ENCODE results near the gene ETV3L.

Gene ETV3L

GRCh38 chr1:157103268-157103667, 3.7 kb upstream of the ETV3L start:
- H3K27ac ChIP-seq (ENCODE audit: extremely low read depth, low read depth, low read length) = no peak overlapping the region
- no peaks in the 10 kb centered on the region for H3K4me1 ChIP-seq (ENCODE audit: control insufficient read depth, insufficient read depth, low read length)
- no peaks in the 10 kb centered on the region for H3K9me3 ChIP-seq (ENCODE audit: control insufficient read depth, insufficient read depth, low read depth, low read length)
- no peaks in the 10 kb centered on the region for H3K36me3 ChIP-seq (ENCODE audit: control insufficient read depth in 2 of 2, insufficient read depth in 1 of 2, low read length in 2 of 2)
- CTCF ChIA-PET = interaction anchor here (0.6 to 5.4 kb wide), 3 partner anchors 13 to 307 kb away, joined by 3 to 24 read pairs (median 13); no protein-coding TSS in a partner anchor
- TF ChIP-seq ZNF624 (tag by site-specific recombination; IDR thresholded peaks at IDR 0.05) = no peak
- TF ChIP-seq PRDM6 (tag by site-specific recombination; IDR thresholded peaks at IDR 0.05) = no peak
- no peak for TF ChIP-seq KLF1 (tag by site-specific recombination; IDR thresholded peaks at IDR 0.05)
- TF ChIP-seq PRDM10 (tag by site-specific recombination; IDR thresholded peaks at IDR 0.05) = no peak
- no peak for TF ChIP-seq ZNF335 (tag by site-specific recombination; conservative IDR thresholded peaks at IDR 0.05)
- TF ChIP-seq ZNF514 (tag by site-specific recombination; IDR thresholded peaks at IDR 0.05) = no peak
- no peak for TF ChIP-seq RBAK (tag by site-specific recombination; IDR thresholded peaks at IDR 0.05)
- no peak for TF ChIP-seq ZBTB11 (tag by site-specific recombination; conservative IDR thresholded peaks at IDR 0.05; ENCODE audit: low read depth)
- TF ChIP-seq ZNF37A (tag by site-specific recombination; IDR thresholded peaks at IDR 0.05) = no peak
- TF ChIP-seq ZBTB49 (tag by site-specific recombination; IDR thresholded peaks at IDR 0.05; ENCODE audit: low read depth) = no peak
- TF ChIP-seq KLF16 (tag by site-specific recombination; IDR thresholded peaks at IDR 0.05) = no peak
- no peak for TF ChIP-seq ZNF548 (tag by site-specific recombination; IDR thresholded peaks at IDR 0.05)
- TF ChIP-seq ZNF18 (tag by site-specific recombination; IDR thresholded peaks at IDR 0.05) = no peak
- TF ChIP-seq ZNF324 (tag by site-specific recombination; IDR thresholded peaks at IDR 0.05) = no peak
- TF ChIP-seq TCF7L2 (IDR thresholded peaks at IDR 0.05; ENCODE audit: borderline replicate concordance, low read depth, low read length) = no peak
- TF ChIP-seq ZNF600 (tag by site-specific recombination; IDR thresholded peaks at IDR 0.05) = no peak
- TF ChIP-seq ZNF596 (tag by site-specific recombination; IDR thresholded peaks at IDR 0.05) = no peak
- no peak for TF ChIP-seq ZSCAN16 (tag by site-specific recombination; IDR thresholded peaks at IDR 0.05)
- TF ChIP-seq KLF9 (tag by site-specific recombination; IDR thresholded peaks at IDR 0.05; ENCODE audit: low read depth) = no peak
- H3K4me3 ChIP-seq (ENCODE audit: low read depth, low read length) = no peak overlapping the region
- POLR2A ChIA-PET = interaction anchor here (0.7 kb wide), 1 partner anchor 24 kb away, joined by 3 read pairs; no protein-coding TSS in a partner anchor

Data from HEK293 (cell line).